NCI-H82 treated with DMSO at 0.1 percent for 48 hours (cell line): Measurements from ENCODE around the gene CCR6.
"Not testable (repeated sequence)": the region's sequence is repeated elsewhere in the genome, so short reads cannot be mapped to it uniquely, and the experiment has no call there.

Experiments used
- DNase-seq: peaks from one replicate; lab custom pipeline; 2025; ENCODE audit not compliant: unreplicated experiment; lab: John Stamatoyannopoulos, UW

The CCR6 gene

DNA sequence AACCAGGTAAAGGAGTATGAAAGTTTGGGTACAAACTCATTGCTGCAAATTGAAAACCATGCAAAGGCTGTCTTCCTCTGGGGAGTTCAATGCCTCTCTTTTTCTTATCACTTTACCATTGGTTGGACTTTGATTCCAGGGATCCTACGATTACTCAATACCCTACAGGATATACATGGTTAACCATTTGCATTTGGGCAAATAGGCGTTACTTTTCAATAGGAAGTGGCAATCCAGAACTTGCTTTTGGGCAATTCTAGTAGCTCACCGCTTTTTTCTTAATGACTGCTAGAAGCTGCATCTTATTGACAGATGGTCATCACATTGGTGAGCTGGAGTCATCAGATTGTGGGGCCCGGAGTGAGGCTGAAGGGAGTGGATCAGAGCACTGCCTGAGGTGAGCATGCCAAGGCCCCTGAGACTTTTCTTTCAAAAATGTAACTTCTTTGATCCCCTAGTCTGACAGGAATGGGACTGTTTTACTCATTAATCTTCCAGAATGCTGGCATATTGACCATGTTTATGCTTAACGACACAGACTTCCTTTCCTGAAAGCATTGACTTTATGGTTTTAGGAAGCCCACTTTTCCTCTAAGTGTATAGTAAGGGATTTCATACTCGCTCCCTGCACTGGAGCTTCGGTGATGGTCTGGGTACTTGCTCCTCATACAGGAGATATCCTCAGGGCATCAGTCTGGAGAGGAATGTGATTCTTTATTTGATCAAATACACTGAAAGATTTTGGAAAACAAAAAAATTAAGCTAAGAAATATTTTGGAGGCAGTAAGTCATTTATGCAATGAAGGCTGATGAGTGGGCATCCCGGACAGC lies at the start of gene CCR6:
Gene CCR6 (plus strand): TSS at position 270 of the 831 bp plus-strand sequence. CDS start 13,039 bp downstream, outside the sequence.
- no peak for DNase-seq

DNA sequence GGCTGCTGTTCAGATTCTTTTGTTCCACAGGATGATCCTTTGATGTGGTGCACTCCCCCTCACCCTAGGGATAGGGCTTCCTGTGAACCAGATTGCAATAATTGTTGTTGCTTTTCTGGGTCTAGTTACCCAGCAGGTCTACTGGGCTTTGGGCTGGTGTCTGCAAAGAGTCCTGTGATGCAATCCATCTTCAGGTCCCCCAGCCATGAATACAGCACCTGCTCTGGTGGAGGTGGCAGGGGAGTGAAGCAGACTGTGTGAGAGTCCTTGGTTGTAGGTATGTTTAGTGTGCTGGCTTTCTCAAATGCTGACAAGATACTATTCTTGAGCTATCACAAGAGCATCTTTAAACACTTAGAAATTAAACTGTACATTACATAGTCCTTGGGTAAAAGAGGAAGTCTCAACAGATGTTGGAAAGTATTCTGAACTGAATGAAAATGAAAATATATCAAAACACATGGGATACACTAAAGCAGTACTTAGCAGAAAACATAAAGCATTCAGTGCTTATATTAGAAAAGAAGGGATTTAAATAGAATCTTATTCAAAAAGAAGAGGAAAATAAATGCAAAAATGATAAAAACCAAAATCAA lies 49.1 kb upstream of the CCR6 start:
- no peak for DNase-seq

DNA sequence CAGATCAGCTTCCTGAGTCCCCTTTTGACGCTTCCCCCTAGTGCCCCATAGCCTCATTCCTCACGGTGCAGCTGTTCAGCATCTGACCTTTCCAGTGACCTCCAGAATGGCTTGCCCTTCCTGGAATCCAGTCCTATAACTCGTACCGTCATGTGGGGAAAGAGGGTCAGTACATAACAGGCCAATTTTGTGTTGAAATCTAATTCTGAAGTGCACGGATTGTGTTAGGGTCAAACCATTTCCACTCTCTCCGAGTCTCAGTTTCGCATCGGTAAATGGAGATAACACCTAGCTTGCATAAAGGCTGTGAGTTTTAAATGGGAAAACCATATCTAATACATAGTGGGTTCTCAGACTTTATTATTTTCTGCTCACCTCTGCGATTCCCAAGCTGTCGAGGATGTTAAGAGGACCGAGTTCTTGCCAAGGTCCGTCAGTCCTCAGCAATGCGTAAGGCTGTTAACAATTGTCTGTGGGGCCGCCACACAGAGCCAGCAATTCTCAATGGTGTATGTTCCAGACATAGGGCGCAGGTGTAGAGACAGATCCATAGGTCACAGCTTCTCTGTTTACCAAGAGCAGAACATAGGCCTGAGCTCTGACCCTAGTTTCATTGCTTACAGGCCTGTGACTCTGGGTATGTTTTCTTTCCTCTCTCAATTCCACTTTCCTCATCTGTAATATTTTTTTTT lies 45.5 kb upstream of the CCR6 start:
- DNase-seq = no peak

DNA sequence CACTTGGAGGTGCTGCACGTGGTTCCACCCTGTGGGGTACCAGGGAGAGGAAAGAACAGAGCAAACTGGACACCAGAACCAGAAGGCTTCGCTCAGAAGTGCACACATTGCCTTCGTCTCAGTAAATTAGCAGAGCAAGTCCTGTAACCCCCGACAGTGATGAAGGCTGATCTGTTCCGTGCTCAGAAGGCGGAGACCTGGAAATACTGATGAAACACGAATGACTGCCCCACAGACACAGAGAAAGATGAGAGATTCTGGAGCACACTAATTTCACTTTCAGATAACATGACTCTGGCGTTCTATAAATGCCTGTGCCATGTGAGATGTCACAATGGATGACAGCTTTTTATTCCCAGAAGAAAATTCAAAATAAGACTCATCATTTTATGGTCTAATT lies 44.2 kb upstream of the CCR6 start:
- DNase-seq = no peak

DNA sequence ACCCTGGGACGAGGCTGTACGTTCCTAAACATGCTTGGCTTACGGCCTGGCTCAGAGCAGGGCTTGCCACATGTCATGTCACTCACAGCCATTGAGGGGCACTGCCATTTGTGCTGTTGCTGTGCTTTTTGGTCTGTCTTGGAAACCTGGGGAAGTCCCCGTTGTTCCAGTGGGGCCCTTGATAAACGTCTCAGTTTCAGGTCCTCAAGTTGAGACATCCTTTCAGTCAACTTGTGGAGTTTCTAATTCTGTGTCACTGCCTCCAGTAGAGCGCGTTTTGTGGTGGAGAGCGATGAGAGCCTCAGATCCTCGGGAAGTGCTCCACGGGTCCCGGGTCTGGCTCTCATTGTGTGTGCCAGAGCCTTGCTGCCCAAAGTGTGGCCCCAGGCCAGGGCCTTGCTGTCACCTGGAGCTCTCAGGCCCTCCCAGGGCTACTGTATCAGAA lies 43.0 kb upstream of the CCR6 start:
- no peak for DNase-seq

DNA sequence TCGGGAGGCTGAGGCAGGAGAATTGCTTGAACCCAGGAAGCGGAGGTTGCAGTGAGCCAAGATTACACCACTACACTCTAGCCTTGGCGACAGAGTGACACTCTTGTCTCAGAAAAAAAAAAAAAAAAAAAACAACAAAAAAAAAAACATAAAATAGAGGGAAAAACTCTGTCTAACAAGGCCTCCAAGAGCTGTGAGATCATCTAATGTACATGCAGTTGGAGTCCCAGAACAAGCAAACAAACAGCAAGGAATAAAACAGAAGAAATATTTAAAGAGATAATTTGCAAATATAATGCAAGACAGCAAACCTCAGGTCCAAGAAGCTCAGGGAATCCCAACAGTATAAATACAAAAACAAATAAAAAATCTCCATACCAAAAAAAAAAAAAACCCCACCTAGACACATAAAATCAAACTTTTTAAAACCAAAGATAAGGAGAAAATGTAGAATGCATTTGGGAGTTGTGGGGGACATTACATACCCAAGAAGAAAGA lies 35.0 kb upstream of the CCR6 start:
- no peak for DNase-seq

DNA sequence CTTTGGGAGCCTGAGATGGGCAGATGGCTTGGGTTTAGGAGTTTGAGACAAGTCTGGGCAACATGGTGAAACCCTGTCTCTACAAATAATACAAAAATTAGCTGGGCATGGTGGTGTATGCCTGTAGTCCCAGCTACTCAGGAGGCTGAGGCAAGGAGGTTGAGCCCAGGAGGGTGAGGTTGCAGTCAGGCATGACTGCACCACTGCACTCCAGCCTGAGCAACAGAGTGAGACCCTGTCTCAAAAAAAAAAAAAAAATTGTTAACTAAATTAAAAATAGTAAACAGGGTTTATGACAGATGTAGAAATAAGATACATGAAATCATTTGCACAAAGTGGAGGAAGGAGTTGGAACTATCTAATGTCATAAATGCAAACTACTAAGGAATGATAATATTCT lies 34.2 kb upstream of the CCR6 start:
- not testable (repeated sequence) for DNase-seq

DNA sequence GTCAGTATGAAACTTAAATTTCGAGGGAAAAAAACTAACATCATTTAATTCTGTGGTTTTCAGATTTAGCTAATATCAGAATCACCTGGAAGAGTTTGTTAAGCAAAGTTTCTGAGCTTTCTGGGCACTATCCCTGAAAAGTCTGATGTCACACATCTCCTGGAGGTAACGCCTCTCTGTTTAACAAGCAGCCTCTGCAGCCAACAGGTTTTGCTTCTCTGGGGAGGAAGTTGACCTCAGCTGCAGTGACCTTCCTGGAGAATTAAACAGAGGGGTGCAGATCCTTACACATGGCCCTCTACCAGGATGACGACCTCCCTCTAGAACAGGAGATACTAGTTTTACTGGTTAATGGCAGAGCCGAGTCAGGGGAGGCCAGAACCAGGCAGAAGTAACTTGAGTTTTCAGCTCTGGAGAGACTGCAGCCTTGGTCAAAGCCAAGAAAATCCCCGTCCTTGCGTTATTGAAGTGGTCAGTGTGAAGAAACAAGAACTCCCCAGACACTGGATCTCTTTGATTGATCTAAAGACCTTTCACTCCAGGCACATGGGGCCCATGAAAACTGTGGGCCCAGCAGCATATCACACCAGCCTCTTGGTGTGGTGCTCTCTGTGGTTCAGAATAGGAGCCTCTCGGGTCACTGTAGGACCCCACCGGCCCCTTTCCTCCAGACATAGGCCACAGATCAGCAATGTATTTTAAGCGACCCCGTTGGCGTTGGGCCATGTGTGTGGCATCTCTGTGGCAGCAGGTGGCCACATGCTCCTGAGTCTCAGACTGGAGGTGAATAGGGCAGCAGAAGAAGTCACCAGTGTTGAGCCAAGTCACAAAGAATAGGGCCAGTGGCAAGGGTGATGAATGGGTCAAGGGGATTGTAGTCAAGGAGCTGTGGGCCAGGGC lies 33.4 kb upstream of the CCR6 start:
- DNase-seq = no peak

DNA sequence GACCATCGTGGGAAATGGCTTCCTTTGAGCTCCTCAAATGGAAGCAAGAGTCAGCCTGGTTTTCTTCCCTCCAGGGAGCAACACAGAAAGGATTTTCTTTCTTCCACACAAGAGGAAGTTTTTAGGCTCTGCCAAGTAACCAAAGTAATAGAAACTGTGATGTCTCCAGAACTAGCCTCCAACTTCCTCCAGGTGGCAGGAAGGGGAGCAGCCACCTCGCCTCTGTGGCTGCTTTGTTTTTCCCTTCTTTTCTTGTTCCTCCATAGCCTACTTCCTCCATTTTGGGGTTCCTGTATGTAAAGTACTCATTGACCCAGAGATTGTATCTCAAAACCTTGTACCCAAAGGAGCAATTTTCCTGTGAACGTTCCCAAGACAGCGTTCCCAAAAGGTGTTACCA lies 32.7 kb upstream of the CCR6 start:
- no peak for DNase-seq

DNA sequence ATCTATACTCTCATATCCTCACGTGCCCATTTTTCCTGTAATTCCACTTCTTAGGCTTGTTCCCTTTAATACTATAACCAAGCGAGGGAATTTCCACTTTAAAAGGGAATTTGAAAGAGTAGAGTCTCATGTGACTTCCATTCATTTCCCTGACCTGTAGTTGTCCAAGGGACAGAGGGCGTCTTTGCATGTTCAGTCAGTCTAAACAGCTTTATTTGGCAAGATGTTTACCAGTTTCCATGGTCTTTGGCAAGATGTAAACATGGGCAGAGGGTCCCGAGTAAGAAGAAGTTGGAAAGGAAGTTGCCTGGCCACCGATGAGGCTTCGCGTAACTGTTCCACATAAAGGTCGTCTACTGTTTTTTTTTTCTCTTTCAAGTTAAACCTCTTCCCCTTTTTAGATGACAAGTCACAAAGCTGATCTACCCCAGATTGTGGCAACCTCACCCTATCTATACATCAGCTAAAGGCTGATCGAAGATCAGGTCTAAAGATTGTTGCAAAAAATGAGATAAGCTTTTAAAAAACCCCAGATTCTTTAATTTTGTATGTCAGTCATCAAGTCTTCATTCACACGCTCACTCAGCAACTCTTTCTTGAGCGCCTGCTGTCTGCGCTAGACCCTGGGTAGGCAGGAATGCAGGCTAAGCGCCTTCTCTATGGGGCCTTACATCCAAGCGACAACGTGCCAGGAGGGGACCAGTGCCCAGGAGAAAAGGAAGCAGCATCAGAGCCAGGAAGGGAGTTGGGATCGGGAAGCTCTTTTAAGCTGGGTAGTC lies 31.7 kb upstream of the CCR6 start:
- DNase-seq = no peak

DNA sequence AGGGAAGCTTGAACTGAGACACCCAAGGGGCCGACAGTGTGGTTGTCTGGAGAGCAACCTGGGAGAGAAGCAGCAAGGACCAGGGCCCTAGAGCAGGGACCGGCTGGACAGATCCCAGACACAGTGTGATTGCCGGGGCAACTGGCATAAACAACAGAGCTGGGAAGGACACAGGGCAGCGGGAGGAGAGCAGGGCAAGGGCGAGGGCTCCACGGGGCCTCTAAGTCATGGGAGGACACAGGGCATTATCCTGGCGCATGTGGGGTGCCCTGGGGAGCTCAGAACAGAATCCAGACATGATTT lies 31.1 kb upstream of the CCR6 start:
- no peak for DNase-seq

DNA sequence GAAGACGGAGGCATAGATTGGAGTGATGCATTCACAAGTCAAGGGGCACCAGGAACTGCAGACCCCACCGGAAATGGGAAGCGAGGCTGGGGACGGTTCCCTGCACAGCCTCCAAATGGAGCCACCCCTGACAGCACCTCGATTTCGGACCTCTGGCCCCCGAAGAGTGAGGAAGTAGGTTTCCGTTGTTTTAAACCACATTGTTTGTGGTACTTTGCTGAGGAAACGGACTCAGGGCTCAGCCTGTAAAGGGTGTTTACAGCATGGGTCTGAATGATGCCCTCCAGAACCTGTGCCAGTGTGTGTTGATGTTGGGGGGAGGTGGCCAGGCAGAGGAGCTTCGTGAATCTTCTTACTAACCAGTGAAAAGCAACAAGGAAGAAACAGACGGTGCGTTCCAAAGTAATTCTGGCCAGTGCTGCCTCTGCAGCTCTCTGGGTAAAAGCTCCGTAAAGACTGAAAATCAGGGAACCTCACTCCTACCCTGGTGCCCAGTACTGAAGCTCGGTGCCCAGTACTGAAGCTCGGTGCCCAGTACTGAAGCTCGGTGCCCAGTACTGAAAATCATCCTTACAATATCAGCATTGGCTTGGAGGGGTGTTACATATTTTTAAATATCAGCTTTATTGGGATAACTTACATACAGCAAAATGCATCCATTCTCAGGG lies 30.1 kb upstream of the CCR6 start:
- no peak for DNase-seq

DNA sequence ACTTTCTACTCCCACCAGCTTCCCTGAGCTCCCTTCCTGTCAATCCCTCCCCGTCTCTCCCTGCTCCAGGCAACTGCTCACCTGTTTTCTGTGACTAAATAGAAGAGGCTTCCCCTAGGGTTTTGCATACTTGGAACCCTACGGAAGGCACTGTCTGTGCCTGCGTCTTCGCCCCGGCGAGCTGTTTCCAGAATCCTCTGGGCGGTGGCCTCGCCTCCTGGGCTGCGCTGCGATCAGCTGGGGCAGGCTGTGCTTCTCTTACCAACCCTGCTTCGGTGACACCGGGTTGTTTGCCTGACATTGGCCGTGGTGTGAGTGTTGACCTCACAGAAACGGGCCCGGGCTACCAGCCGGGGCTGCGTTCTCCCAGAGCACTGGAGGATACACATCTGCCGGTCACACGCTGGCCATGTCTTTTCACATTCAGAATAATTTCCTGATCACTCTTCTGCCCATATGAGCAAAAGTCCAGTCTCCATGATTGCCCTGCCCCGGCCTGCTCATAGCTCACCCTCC lies 29.4 kb upstream of the CCR6 start:
- no peak for DNase-seq

DNA sequence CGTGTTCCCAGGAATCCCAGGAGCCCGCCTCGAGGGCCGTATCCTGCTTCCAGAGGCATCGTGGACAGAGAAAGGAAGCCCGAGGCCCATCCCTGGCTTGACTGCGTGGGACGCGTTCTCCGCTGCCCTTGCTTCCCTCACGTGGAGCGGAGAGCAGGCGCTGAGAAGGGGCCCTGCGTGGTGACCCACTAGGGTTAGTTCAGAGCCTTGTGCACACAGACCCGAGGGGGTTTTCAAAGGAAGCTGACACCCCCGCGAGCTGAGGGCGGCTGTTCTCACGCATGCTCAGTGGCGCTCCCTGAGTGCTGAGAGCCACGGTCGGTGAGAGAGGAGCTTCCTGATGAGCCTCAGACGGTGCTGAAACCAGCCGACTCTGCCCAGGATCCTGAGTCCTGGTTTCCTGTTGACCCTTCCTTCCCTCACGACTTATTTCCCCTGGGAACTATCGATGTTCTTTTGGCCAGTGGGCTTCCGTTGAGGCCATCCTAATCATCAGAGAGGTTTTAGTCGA lies 28.9 kb upstream of the CCR6 start:
- no peak for DNase-seq

DNA sequence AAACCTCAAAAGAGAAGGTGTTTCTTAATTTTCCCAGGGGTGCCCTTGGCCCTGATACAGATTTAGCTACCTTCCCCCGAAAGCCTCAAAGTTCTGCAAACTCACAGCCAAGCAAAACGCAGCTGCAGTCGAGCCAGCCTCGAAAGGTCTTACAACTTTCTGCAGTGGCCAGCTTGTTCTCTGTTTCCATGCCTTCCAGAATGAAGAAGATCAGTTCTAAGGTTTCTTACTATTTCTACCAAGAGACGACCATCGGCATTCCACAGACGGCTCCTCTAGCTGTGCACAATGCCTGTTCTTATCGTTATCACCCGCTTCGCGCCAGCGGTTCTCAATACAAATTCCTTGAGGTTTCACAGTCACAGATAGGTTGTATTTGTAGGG lies 28.5 kb upstream of the CCR6 start:
- DNase-seq = no peak

DNA sequence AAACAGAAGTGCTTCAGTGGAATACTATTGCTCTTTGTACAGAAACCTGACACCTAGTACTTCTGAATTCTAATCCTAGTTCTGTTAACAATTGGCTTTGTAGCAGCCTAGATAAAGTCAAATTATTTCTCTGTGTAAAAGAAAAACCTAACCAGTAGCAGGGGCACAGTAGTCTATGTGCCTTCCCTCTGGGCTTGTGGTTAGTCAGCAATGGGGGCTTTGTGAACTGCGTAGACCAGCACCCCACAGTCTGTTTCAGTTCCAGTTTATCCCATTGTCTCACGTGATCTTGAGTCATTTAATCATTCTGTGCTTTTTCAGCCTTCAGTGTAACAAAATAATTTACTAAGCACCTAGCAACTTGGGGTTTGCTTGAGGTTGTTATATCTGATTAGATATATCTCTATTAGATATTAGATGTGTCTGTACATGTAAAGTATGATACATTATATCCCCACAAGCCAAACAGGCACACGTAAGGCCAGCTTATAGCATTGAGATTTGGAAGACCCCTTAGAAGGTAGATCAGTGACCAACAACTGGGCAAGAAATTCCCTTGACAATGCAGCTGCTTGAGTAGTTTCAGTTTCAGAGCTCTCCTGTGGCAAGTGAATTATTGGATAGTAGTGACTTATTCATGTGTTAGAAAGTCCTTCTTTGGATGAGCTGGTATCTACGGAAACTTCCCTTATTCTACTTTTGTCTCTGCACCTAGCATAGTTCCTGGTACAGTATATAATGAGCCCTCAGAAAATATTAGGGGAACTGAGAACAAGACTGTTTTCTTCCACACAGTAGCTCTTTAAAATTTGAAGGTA lies 27.9 kb upstream of the CCR6 start:
- DNase-seq = no peak

DNA sequence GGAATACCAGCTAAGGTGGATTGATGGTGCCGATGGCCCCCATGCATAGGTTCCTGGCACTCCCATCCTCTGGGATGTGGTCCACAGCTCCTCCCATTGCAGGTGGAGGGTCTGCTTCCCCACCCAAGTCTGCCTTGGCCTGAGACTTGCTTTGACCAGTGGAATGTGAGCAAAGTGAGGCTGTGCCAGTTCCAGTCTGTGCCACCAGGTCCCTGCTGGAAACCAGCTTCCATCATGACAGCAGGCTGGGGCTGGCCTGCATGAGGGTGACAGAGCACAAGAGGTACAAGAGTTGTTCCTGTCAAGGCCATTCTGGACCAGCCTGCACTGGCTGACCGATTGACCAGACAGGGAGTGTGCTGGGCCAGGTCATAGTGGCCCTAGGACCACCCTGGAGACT lies 27.0 kb upstream of the CCR6 start:
- no peak for DNase-seq

DNA sequence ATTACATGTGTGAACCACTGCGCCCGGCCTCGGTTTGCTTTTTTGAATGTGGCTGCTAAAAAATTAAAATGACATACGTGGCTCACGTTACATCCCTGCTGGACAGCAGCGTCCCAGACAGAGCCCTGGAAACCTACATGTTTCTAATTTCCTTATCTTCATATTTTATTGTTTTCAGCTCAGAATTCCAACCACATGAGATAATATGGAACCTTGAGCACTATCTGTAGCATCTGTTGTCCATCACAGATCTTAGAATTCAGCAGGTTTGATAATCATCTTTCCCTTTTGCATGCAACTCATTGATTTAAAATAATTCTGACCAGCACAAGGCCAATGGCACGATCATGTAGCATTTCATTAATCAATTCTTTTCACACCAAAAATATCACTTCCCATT lies 25.9 kb upstream of the CCR6 start:
- DNase-seq = no peak

DNA sequence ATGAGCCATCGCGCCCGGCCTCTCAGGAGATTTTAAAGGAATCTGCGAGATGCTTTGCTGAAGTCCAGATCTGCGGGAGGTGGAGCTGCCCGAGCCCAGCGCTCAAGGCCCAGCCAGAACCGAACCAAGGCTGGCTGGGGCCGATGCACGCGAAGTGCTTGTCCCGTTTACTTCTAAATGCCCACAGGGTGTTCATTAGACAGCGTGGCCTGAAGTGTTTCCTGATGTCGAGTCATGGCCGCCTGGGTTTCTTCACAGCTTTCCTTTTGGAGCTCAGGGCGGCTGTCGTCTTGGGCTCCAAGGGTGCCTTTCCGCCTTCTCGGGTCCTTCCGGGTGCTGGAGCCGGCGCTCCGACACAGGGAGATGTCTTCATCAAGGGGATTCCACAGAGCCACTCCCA lies 25.1 kb upstream of the CCR6 start:
- DNase-seq = no peak
